ENCODE data around the gene SUPV3L1. TPM values are rescaled to one million over a fixed set of nuclear protein-coding genes. Genes with fewer than 3 reads are reported as not detected.

The SUPV3L1 gene
- polyA plus RNA-seq, 1 donor from 2014 or later, result 33.3 TPM

DNA sequence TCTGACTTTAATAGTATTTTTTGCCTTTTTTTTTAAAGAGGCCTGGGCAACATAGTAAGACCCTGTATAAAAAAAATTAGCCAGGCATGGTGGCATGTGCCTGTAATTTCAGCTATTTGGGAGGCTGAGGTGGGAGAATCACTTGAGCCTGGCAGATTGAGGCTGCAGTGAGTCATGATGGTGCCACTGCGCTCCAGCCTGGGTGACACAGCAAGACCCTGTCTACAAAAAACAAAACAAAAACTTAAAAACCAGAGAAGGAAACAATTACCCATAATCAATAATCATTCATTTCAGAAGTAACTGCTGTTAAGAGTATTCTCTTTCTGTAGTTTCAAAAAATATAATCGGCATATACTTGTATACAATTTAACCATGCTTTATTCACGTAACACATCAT, 28.1 kb upstream of the SUPV3L1 start:
- TF ChIP-seq EZH2 (IDR thresholded peaks at IDR 0.05; ENCODE audit: borderline replicate concordance, insufficient read depth, low read length, poor library complexity, severe bottlenecking) (no peak), REST (IDR thresholded peaks at IDR 0.05; ENCODE audit: borderline replicate concordance) (no peak), RAD21 (conservative IDR thresholded peaks at IDR 0.05) (no peak), TAF1 (IDR thresholded peaks at IDR 0.05; ENCODE audit: low read depth) (no peak), MXI1 (conservative IDR thresholded peaks at IDR 0.05; ENCODE audit: poor library complexity, severe bottlenecking) (no peak), SMC3 (conservative IDR thresholded peaks at IDR 0.05; ENCODE audit: poor library complexity) (no peak), EP300 (conservative IDR thresholded peaks at IDR 0.05; ENCODE audit: poor library complexity, severe bottlenecking) (no peak), POLR2AphosphoS5 (IDR thresholded peaks at IDR 0.05) (no peak)
- TF ChIP-seq, protein P1, sequence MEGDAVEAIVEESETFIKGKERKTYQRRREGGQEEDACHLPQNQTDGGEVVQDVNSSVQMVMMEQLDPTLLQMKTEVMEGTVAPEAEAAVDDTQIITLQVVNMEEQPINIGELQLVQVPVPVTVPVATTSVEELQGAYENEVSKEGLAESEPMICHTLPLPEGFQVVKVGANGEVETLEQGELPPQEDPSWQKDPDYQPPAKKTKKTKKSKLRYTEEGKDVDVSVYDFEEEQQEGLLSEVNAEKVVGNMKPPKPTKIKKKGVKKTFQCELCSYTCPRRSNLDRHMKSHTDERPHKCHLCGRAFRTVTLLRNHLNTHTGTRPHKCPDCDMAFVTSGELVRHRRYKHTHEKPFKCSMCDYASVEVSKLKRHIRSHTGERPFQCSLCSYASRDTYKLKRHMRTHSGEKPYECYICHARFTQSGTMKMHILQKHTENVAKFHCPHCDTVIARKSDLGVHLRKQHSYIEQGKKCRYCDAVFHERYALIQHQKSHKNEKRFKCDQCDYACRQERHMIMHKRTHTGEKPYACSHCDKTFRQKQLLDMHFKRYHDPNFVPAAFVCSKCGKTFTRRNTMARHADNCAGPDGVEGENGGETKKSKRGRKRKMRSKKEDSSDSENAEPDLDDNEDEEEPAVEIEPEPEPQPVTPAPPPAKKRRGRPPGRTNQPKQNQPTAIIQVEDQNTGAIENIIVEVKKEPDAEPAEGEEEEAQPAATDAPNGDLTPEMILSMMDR (IDR thresholded peaks at IDR 0.05; ENCODE audit: poor library complexity, severe bottlenecking), result no peak
- no peaks in the 10 kb centered on the region for H3K9me2 ChIP-seq (ENCODE audit: insufficient read depth, low read length)
- H3K4me2 ChIP-seq (ENCODE audit: low read length), result no peak overlapping the region
- no peaks in the 10 kb centered on the region for H4K20me1 ChIP-seq (ENCODE audit: insufficient read depth)
- H3K36me3 ChIP-seq (ENCODE audit: insufficient read depth, low read length), result no peaks in the 10 kb centered on the region
- no peaks in the 10 kb centered on the region for H3K27me3 ChIP-seq (ENCODE audit: insufficient read depth, low read depth, low read length)
- peaks cover 11% of the 10 kb centered on the region for H3K79me2 ChIP-seq (replicated peaks; ENCODE audit: insufficient read depth, low read length)
- H2AFZ ChIP-seq (ENCODE audit: low read depth, low read length), result no peak overlapping the region
- no peaks in the 10 kb centered on the region for H3F3A ChIP-seq (ENCODE audit: insufficient read depth, low read length, poor library complexity, severe bottlenecking)
- no peak overlapping the region for H3K27ac ChIP-seq (ENCODE audit: low read length)
- no peak overlapping the region for H3K4me3 ChIP-seq (ENCODE audit: low read length)
- H3K9ac ChIP-seq (ENCODE audit: low read length), result no peak overlapping the region
- no peaks in the 10 kb centered on the region for H3K9me3 ChIP-seq (ENCODE audit: low read length)

DNA sequence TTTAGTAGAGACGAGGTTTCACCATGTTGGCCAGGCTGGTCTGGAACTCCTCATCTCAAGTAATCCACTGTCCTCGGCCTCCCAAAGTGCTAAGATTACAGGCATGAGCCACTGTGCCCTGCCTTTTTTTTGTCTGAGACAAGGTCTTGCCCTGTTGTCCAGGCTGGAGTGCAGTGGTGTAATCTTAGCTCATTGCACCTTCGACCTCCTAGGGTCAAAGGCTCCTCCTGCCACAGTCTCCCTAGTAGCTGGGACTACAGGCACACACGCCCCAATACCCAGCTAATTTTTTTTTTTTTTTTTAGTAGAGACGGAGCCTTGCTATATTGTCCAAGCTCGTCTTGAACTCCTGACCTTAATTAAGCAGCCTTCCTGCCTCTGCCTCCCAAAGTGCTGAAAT, 26.8 kb upstream of the SUPV3L1 start:
- no peaks in the 10 kb centered on the region for H3K9me2 ChIP-seq (ENCODE audit: insufficient read depth, low read length)
- H3K27me3 ChIP-seq (ENCODE audit: insufficient read depth, low read depth, low read length), result no peaks in the 10 kb centered on the region
- no peak overlapping the region for H2AFZ ChIP-seq (ENCODE audit: low read depth, low read length)
- no peak overlapping the region for H3K27ac ChIP-seq (ENCODE audit: low read length)
- no peaks in the 10 kb centered on the region for H4K20me1 ChIP-seq (ENCODE audit: insufficient read depth)
- no peak overlapping the region for H3K9ac ChIP-seq (ENCODE audit: low read length)
- H3K4me2 ChIP-seq (ENCODE audit: low read length), result no peak overlapping the region
- H3K4me3 ChIP-seq (ENCODE audit: low read length), result no peak overlapping the region
- peaks cover 11% of the 10 kb centered on the region for H3K79me2 ChIP-seq (replicated peaks; ENCODE audit: insufficient read depth, low read length)
- no peaks in the 10 kb centered on the region for H3K36me3 ChIP-seq (ENCODE audit: insufficient read depth, low read length)
- TF ChIP-seq EZH2 (IDR thresholded peaks at IDR 0.05; ENCODE audit: borderline replicate concordance, insufficient read depth, low read length, poor library complexity, severe bottlenecking) (no peak), REST (IDR thresholded peaks at IDR 0.05; ENCODE audit: borderline replicate concordance) (no peak), TAF1 (IDR thresholded peaks at IDR 0.05; ENCODE audit: low read depth) (no peak), RAD21 (conservative IDR thresholded peaks at IDR 0.05) (no peak), POLR2AphosphoS5 (IDR thresholded peaks at IDR 0.05) (no peak), EP300 (conservative IDR thresholded peaks at IDR 0.05; ENCODE audit: poor library complexity, severe bottlenecking) (no peak), SMC3 (conservative IDR thresholded peaks at IDR 0.05; ENCODE audit: poor library complexity) (no peak), MXI1 (conservative IDR thresholded peaks at IDR 0.05; ENCODE audit: poor library complexity, severe bottlenecking) (no peak)
- TF ChIP-seq, protein P1 (IDR thresholded peaks at IDR 0.05; ENCODE audit: poor library complexity, severe bottlenecking), result no peak
- H3K9me3 ChIP-seq (ENCODE audit: low read length), result no peaks in the 10 kb centered on the region
- H3F3A ChIP-seq (ENCODE audit: insufficient read depth, low read length, poor library complexity, severe bottlenecking), result no peaks in the 10 kb centered on the region
